ENCODE measurements around the gene LACTB.

The LACTB gene

DNA sequence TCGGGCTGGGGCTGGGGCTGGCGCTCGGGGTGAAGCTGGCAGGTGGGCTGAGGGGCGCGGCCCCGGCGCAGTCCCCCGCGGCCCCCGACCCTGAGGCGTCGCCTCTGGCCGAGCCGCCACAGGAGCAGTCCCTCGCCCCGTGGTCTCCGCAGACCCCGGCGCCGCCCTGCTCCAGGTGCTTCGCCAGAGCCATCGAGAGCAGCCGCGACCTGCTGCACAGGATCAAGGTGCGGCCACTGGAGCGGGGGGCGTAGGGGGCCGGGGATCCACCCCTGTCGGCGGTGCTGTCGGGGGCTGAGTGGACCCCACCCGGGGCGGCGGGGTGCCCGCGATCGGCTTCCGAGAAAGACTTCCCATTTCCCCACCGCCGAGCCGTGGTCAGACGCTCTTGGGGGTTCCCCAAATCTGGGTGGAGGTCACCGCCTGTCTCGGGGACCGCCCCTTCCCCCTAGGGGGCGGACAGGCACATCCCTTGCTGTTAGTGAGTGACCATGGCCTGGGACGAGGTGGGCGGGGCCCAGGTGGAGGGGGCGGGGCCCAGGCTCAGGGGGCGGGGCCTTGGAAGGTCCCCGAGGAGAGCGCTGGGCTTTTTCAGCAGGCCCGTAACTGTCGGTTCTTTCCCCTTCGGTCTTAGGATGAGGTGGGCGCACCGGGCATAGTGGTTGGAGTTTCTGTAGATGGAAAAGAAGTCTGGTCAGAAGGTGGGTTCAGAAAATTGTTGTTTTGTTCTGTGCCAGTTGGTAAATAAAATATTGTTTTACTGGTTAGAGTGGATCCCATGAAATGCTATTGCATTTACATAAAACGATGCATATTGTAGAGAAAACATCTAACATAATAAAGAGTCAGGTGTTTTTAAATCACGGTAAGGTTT, 578 bp downstream of the LACTB start (continued):
- TF ChIP-seq ZBTB8A (tag by site-specific recombination; IDR thresholded peaks at IDR 0.05) (0 out of 2 replicates have a peak, but pooled peaks have one; percentile 24), SALL2 (tag by site-specific recombination; IDR thresholded peaks at IDR 0.05; ENCODE audit: borderline replicate concordance) (no peak), ZNF211 (tag by site-specific recombination; IDR thresholded peaks at IDR 0.05; ENCODE audit: low read depth) (no peak), KLF9 (tag by site-specific recombination; IDR thresholded peaks at IDR 0.05; ENCODE audit: low read depth) (peak; percentile 92), ZNF23 (tag by site-specific recombination; IDR thresholded peaks at IDR 0.05; ENCODE audit: borderline replicate concordance) (no peak), ZFP41 (tag by site-specific recombination; IDR thresholded peaks at IDR 0.05; ENCODE audit: borderline replicate concordance) (no peak), YY1 (tag by site-specific recombination; IDR thresholded peaks at IDR 0.05) (no peak), KLF8 (tag by site-specific recombination; IDR thresholded peaks at IDR 0.05) (peak; percentile 73), ZNF792 (tag by site-specific recombination; IDR thresholded peaks at IDR 0.05) (no peak), ZNF596 (tag by site-specific recombination; IDR thresholded peaks at IDR 0.05) (no peak), KLF16 (tag by site-specific recombination; IDR thresholded peaks at IDR 0.05) (peak; percentile 46; the same call in 1 of the 2 replicates), ZNF423 (tag by site-specific recombination; IDR thresholded peaks at IDR 0.05) (peak; percentile 67), SP3 (tag by site-specific recombination; IDR thresholded peaks at IDR 0.05) (peak; percentile 77), ZNF837 (tag by site-specific recombination; IDR thresholded peaks at IDR 0.05) (no peak), ZNF169 (tag by site-specific recombination; IDR thresholded peaks at IDR 0.05) (no peak), MZF1 (tag by site-specific recombination; IDR thresholded peaks at IDR 0.05; ENCODE audit: borderline replicate concordance) (no peak), ZNF560 (tag by site-specific recombination; IDR thresholded peaks at IDR 0.05; ENCODE audit: borderline replicate concordance) (no peak), FEZF1 (tag by site-specific recombination; IDR thresholded peaks at IDR 0.05) (no peak), ZNF175 (tag by site-specific recombination; IDR thresholded peaks at IDR 0.05) (no peak), TCF7L2 (IDR thresholded peaks at IDR 0.05; ENCODE audit: borderline replicate concordance, low read depth, low read length) (no peak), ZBTB7A (tag by site-specific recombination; IDR thresholded peaks at IDR 0.05; ENCODE audit: low read depth) (no peak), ZSCAN23 (tag by site-specific recombination; IDR thresholded peaks at IDR 0.05) (no peak)
- TF ChIP-seq, protein P1, sequence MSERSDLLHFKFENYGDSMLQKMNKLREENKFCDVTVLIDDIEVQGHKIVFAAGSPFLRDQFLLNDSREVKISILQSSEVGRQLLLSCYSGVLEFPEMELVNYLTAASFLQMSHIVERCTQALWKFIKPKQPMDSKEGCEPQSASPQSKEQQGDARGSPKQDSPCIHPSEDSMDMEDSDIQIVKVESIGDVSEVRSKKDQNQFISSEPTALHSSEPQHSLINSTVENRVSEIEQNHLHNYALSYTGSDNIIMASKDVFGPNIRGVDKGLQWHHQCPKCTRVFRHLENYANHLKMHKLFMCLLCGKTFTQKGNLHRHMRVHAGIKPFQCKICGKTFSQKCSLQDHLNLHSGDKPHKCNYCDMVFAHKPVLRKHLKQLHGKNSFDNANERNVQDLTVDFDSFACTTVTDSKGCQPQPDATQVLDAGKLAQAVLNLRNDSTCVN (tag by site-specific recombination; optimal IDR thresholded peaks at IDR 0.05), result peak; percentile 38
- TF ChIP-seq, protein P2, sequence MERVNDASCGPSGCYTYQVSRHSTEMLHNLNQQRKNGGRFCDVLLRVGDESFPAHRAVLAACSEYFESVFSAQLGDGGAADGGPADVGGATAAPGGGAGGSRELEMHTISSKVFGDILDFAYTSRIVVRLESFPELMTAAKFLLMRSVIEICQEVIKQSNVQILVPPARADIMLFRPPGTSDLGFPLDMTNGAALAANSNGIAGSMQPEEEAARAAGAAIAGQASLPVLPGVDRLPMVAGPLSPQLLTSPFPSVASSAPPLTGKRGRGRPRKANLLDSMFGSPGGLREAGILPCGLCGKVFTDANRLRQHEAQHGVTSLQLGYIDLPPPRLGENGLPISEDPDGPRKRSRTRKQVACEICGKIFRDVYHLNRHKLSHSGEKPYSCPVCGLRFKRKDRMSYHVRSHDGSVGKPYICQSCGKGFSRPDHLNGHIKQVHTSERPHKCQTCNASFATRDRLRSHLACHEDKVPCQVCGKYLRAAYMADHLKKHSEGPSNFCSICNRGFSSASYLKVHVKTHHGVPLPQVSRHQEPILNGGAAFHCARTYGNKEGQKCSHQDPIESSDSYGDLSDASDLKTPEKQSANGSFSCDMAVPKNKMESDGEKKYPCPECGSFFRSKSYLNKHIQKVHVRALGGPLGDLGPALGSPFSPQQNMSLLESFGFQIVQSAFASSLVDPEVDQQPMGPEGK (tag by site-specific recombination; IDR thresholded peaks at IDR 0.05), result peak; percentile 85
- TF ChIP-seq, protein P3, sequence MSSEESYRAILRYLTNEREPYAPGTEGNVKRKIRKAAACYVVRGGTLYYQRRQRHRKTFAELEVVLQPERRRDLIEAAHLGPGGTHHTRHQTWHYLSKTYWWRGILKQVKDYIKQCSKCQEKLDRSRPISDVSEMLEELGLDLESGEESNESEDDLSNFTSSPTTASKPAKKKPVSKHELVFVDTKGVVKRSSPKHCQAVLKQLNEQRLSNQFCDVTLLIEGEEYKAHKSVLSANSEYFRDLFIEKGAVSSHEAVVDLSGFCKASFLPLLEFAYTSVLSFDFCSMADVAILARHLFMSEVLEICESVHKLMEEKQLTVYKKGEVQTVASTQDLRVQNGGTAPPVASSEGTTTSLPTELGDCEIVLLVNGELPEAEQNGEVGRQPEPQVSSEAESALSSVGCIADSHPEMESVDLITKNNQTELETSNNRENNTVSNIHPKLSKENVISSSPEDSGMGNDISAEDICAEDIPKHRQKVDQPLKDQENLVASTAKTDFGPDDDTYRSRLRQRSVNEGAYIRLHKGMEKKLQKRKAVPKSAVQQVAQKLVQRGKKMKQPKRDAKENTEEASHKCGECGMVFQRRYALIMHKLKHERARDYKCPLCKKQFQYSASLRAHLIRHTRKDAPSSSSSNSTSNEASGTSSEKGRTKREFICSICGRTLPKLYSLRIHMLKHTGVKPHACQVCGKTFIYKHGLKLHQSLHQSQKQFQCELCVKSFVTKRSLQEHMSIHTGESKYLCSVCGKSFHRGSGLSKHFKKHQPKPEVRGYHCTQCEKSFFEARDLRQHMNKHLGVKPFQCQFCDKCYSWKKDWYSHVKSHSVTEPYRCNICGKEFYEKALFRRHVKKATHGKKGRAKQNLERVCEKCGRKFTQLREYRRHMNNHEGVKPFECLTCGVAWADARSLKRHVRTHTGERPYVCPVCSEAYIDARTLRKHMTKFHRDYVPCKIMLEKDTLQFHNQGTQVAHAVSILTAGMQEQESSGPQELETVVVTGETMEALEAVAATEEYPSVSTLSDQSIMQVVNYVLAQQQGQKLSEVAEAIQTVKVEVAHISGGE (tag by site-specific recombination; conservative IDR thresholded peaks at IDR 0.05; ENCODE audit: low read depth), result no peak
- TF ChIP-seq, protein P4, sequence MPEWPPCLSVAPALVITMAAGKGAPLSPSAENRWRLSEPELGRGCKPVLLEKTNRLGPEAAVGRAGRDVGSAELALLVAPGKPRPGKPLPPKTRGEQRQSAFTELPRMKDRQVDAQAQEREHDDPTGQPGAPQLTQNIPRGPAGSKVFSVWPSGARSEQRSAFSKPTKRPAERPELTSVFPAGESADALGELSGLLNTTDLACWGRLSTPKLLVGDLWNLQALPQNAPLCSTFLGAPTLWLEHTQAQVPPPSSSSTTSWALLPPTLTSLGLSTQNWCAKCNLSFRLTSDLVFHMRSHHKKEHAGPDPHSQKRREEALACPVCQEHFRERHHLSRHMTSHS (tag by site-specific recombination; IDR thresholded peaks at IDR 0.05), result no peak
- TF ChIP-seq, protein P5, sequence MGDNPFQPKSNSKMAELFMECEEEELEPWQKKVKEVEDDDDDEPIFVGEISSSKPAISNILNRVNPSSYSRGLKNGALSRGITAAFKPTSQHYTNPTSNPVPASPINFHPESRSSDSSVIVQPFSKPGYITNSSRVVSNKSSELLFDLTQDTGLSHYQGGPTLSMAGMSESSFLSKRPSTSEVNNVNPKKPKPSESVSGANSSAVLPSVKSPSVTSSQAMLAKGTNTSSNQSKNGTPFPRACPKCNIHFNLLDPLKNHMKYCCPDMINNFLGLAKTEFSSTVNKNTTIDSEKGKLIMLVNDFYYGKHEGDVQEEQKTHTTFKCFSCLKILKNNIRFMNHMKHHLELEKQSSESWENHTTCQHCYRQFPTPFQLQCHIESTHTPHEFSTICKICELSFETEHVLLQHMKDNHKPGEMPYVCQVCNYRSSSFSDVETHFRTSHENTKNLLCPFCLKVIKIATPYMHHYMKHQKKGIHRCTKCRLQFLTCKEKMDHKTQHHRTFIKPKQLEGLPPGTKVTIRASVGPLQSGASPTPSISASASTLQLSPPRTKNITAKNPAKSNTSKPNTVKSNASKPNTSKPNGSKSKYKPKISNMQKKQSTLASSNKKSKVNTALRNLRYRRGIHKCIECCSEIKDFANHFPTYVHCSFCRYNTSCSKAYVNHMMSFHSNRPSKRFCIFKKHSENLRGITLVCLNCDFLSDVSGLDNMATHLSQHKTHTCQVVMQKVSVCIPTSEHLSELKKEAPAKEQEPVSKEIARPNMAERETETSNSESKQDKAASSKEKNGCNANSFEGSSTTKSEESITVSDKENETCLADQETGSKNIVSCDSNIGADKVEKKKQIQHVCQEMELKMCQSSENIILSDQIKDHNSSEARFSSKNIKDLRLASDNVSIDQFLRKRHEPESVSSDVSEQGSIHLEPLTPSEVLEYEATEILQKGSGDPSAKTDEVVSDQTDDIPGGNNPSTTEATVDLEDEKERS (tag by site-specific recombination; IDR thresholded peaks at IDR 0.05), result no peak
